Astrocyte (in vitro differentiated cells and primary cell): ENCODE data around the gene PRKCA.

Experiments used
- CTCF ChIP-seq: IDR thresholded peaks from 2 replicates; pipeline ENCODE4 v1.5.1; 2011; ENCODE audit warnings: low read depth, mild to moderate bottlenecking, inconsistent platforms, low read length, moderate library complexity; ENCODE audit not compliant: insufficient read depth
- EZH2 ChIP-seq: IDR thresholded peaks from 2 replicates; pipeline ENCODE4 v1.6.1; 2012; ENCODE audit warnings: mild to moderate bottlenecking, low read length, inconsistent platforms; ENCODE audit not compliant: insufficient read depth

GRCh38 chr17:66466840-66467367 is 164.5 kb downstream of the PRKCA start:
- TF ChIP-seq CTCF, result no peak
- TF ChIP-seq EZH2, result no peak
